Hematopoietic multipotent progenitor cell (in vitro differentiated cells): Measurements from ENCODE around the gene LRP2BP. TPM values are rescaled to one million over a fixed set of nuclear protein-coding genes. Genes with fewer than 3 reads are reported as not detected.
A peak's percentile ranks its signal among the peaks of the same experiment; 100 is the strongest.
"Not testable (repeated sequence)": the region's sequence is repeated elsewhere in the genome, so short reads cannot be mapped to it uniquely, and the experiment has no call there.

Source experiments
- DNase-seq, 3 donors: peaks; one replicate each; pipeline ENCODE4 v3.0.0-alpha.2; 2011 to 2015; ENCODE audit warnings: low read depth in 2 of 3, low spot score in 2 of 3
- small RNA-seq: library from RNA; depleted of rRNA; stranded (forward); fragments of <200 nt; gene quantifications from one replicate; pipeline ENCODE3, GENCODE V24; 2012
- total RNA-seq: library from RNA; depleted of rRNA; stranded (reverse); fragments of >200 nt; gene quantifications from one replicate; pipeline ENCODE4 v1.2.3, GENCODE V29; 2012

The LRP2BP gene
- total RNA-seq, 1 donor = 0.54 TPM

DNA sequence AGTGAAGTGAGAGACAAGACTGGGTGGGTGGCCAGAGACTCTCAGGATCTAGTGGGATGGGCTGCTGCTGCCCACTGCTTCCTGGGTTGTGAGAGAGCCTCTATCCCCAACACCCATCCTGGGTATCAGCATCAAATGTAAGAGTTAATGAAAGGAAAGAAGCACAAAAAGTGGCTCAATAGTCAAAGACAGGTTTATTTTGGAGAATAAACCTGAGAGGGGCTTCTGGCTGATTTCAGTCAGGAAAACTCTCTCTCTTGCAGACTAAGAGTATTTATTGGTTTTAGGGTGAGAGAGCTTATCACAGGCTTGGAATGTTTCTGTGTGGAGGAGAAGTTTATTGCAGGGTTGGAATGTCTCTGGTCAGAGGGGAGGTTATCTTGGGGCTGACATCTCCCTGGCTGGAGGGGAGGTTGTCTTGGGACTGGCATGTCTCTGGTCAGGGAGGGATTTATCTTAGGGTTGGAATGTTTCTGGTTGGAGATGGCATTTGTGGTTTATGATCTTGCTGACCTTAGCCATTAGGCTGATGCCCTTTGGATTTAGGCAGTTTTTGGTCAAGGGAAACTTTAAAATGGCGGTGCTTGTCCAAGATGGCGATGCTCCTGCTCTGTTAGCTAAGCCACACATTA lies 65.7 kb downstream of the LRP2BP start:
- not testable (repeated sequence) for DNase-seq

- DNase-seq = no peak
Observed at GRCh38 chr4:185328586-185328985, 67.1 kb downstream of the LRP2BP start.

- DNase-seq = not testable (repeated sequence)
Observed at GRCh38 chr4:185325721-185326120, 70.0 kb downstream of the LRP2BP start.

DNA sequence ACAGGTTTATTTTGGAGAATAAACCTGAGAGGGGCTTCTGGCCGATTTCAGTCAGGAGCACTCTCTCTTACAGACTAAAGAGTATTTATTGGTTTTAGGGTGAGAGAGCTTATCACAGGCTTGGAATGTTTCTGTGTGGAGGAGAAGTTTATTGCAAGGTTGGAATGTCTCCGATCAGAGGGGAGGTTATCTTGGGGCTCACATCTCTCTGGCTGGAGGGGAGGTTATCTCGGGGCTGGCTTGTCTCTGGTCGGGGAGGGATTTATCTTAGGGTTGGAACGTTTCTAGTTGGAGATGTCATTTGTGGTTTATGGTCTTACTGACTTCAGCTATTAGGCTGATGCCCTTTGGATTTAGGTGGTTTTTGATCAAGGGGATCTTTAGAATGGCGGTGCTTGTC lies 71.4 kb downstream of the LRP2BP start:
- not testable (repeated sequence) for DNase-seq

DNA sequence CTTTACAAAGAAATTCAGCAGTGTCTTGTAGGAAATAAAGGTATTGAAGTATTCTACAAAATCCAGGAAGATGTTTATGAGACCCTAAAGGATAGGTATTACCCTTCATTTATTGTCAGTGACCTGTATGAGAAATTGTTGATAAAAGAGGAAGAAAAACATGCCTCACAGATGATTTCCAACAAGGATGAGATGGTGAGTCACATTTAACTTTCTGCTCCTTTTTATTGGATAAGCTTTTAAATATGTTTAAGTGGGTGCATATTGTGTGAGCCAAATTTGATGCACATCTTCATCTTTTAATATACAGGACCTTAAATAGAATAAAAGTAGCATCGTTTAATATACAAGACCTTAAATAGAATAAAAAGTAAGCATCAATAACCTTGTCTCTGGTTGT lies 72.1 kb downstream of the LRP2BP start:
- DNase-seq = no peak

DNA sequence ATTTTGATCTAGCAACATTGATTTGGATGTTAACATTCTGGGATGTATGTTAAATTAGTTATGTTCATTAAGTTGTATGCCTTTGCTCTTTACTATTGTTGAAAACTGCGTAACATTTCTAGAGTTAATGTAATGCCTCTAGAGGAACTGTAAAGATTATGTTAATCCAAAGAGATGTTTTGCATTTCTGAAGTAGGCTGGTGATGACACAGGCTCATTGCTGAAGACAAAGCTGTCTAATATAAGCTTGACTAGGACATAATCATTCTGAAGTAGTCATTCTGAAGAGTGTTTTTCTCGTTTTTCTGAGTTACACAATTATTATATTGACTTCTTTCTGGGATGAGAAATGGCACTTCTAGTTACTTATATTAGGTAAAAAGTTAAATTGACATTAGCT lies 72.9 kb downstream of the LRP2BP start:
- no peak for DNase-seq

DNA sequence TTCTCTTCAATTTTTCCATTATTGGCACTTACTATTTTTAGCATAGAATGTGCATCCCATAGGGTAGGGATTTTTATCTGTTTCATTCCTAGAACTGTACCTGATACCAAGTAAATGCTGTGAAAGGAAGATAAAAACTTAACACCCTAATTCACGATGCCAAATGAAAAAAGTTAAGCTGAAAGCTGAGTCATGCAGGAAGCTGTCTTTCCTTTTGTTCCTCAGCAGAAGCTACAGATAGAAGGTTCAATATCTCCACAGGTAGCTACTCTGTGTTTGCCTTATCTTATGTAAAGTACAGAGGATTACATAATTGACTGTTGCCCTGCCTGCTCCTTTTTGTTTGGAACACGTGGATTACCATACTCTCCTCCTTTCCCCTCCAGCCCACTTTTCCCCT lies 77.0 kb downstream of the LRP2BP start:
- DNase-seq = peak in 2 of 3 donors; percentile 27 to 29

GRCh38 chr4:185317880-185318279 lies 77.8 kb downstream of the LRP2BP start:
- peak in 1 of 3 donors; percentile 6 for DNase-seq

GRCh38 chr4:185317462-185317861 lies 78.3 kb downstream of the LRP2BP start:
- DNase-seq = not testable (repeated sequence)

Small RNAs within 50 kb of the gene (small RNA-seq; reads per million reads assigned to genes)
- gene RF00019 = not detected

Other genes starting within 250 kb of the LRP2BP start
- gene CFAP97, start 191.9 kb downstream of the LRP2BP start, total RNA-seq = 10.0 TPM
- gene SNX25, start 186.3 kb downstream of the LRP2BP start, total RNA-seq = 0.81 TPM
- gene ANKRD37, start 917 bp upstream of the LRP2BP start, total RNA-seq = 4.3 TPM
- gene UFSP2, start 30.0 kb upstream of the LRP2BP start, total RNA-seq = 16.2 TPM
- not detected for gene CCDC110, start 75.8 kb upstream of the LRP2BP start, total RNA-seq
- gene PDLIM3, start 139.6 kb upstream of the LRP2BP start, total RNA-seq = under 0.01 TPM